22Rv1 (cell line): ENCODE data around the gene CHIT1.

Experiments
- H3K27ac ChIP-seq: fragments of 450-650 bp; 2 replicates; pipeline ENCODE4 v1.5.1; 2017
- CTCF ChIP-seq: fragments of 450-650 bp; IDR thresholded peaks from 2 replicates; pipeline ENCODE4 v1.5.1; 2017; ENCODE audit warnings: mild to moderate bottlenecking
- ZFX ChIP-seq: fragments of 450-650 bp; IDR thresholded peaks from 2 replicates; pipeline ENCODE4 v1.6.1; 2017; ENCODE audit warnings: antibody characterized with exemption, borderline replicate concordance

The CHIT1 gene

GRCh38 chr1:203174324-203174985, 55.0 kb downstream of the CHIT1 start:
- TF ChIP-seq CTCF (no peak), ZFX (no peak)
- H3K27ac ChIP-seq = no peak overlapping the region

GRCh38 chr1:203173566-203173965, 55.9 kb downstream of the CHIT1 start:
- H3K27ac ChIP-seq = no peak overlapping the region
- TF ChIP-seq CTCF (no peak), ZFX (no peak)

- TF ChIP-seq ZFX (no peak), CTCF (no peak)
- no peak overlapping the region for H3K27ac ChIP-seq
These were observed 56.4 kb downstream of the CHIT1 start for GRCh38 chr1:203173011-203173555.

GRCh38 chr1:203172184-203173010, 57.1 kb downstream of the CHIT1 start:
- TF ChIP-seq ZFX (no peak), CTCF (peak; percentile 99)
- H3K27ac ChIP-seq = no peak overlapping the region

- TF ChIP-seq ZFX = no peak
- TF ChIP-seq CTCF = no peak
- H3K27ac ChIP-seq = no peak overlapping the region
These were observed 57.9 kb downstream of the CHIT1 start for GRCh38 chr1:203171341-203172183.

- TF ChIP-seq ZFX (no peak), CTCF (no peak)
- no peak overlapping the region for H3K27ac ChIP-seq
These were observed 58.7 kb downstream of the CHIT1 start for GRCh38 chr1:203170625-203171330.
